Measurements from ENCODE around the gene MXRA5.
"Not testable (repeated sequence)": the region's sequence is repeated elsewhere in the genome, so short reads cannot be mapped to it uniquely, and the experiment has no call there.

MXRA5 gene, protein sequence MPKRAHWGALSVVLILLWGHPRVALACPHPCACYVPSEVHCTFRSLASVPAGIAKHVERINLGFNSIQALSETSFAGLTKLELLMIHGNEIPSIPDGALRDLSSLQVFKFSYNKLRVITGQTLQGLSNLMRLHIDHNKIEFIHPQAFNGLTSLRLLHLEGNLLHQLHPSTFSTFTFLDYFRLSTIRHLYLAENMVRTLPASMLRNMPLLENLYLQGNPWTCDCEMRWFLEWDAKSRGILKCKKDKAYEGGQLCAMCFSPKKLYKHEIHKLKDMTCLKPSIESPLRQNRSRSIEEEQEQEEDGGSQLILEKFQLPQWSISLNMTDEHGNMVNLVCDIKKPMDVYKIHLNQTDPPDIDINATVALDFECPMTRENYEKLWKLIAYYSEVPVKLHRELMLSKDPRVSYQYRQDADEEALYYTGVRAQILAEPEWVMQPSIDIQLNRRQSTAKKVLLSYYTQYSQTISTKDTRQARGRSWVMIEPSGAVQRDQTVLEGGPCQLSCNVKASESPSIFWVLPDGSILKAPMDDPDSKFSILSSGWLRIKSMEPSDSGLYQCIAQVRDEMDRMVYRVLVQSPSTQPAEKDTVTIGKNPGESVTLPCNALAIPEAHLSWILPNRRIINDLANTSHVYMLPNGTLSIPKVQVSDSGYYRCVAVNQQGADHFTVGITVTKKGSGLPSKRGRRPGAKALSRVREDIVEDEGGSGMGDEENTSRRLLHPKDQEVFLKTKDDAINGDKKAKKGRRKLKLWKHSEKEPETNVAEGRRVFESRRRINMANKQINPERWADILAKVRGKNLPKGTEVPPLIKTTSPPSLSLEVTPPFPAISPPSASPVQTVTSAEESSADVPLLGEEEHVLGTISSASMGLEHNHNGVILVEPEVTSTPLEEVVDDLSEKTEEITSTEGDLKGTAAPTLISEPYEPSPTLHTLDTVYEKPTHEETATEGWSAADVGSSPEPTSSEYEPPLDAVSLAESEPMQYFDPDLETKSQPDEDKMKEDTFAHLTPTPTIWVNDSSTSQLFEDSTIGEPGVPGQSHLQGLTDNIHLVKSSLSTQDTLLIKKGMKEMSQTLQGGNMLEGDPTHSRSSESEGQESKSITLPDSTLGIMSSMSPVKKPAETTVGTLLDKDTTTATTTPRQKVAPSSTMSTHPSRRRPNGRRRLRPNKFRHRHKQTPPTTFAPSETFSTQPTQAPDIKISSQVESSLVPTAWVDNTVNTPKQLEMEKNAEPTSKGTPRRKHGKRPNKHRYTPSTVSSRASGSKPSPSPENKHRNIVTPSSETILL (N-terminal part only)
- total RNA-seq, result 0 to 0.05 reads per million in 2 donors

DNA sequence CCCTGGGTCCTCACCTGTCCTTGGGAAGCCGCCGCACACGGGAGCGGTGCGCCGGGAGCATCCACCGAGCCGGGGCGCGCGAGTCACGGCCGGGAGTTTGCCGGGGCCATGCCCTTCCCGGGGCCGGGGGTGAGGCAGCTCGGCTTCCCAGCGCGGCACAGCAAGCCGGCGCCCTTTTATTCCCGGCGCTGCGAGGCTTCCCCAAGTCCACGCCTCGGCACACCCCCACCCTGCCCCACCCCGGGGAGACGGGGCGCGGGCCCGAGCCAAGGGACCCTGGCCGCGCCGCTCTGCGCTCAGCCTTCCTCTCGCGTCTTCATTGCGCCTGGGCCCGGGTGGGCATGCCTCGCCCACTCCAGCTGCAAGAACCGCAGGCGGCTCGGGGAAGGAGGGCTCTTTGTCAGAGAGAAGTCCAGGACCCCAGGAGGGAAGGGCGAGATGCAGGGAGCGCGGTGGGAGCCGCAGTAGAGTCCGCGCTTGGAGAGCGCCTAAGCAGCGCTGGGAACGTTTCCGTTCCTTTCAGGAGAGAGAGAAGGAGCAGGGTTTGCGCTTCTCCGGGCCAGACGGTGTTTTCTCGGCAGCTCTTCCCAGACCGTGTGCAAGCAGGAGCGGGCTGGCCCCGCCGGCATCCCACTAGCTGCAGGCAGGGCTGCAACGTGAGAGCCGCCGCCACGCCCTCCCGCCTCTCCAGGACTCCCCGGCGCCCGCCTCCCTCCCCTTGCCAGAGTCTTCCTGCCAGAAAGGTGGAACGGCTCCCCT lies at the start of gene MXRA5:
TSS of gene MXRA5 (minus strand) at position 152 of the 759 bp plus-strand sequence. CDS start 2,819 bp downstream, outside the sequence.
- no peak for DNase-seq

DNA sequence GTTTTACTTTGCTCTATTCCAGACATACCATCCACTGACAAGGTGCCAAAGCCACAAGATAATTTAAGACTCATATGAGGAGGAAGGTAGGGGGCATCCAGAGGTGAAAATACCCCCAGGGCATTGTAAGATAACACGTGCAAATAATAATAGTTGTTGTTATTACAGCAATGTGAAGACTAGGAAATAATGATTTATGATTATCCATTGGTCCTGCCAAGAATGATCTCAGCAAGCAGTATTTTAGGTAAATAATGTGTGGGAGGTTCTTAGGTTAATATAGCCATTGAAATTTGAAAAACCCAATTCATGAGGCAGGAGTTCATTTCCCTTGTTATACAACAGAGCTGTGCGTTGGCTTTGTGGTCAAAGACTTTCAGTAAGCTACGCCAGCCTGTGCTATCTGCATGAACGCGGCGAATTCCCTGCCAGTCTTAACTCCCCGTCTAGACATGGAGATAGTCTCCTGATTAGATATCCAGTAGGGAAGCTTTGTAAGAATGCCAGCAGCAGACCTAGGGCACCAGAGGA lies 47.2 kb upstream of the MXRA5 start:
- no peak for DNase-seq

DNA sequence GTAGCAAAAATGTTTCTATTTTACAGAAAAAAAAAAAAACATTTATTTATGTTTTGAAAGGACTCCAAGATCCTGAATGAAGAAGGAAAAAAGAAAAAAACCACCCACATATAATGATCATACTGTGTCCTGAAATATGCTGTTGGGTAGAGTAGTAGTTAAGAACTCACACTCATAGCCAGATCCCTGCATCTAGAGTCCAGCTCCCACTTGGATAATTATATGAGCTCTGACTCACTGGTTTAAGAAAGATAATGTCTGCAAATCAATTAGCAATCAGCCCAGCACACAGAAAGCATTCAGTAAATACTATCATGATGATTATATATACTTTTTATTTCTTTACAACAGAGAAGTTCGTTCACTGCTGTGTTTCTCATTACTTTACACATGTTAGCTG lies 46.7 kb upstream of the MXRA5 start:
- no peak for DNase-seq

DNA sequence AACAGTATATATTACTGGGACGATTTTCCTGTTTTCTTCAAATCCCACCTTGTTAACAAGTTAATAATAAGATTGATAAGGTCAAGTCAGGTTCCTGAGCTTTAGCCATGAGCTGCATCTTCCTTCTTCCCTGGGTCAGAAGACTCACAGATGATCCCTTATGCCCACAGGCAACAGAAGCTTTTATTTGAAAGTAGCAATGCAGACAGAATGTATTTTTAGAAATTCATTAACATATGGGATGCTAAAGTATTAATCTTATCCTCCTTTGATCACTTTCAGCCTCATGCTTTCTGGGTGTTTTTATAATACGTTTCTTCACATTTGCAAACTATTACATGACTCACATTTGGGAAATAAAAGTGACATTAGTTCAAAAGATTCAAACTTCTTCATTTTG lies 42.0 kb upstream of the MXRA5 start:
- no peak for DNase-seq

DNA sequence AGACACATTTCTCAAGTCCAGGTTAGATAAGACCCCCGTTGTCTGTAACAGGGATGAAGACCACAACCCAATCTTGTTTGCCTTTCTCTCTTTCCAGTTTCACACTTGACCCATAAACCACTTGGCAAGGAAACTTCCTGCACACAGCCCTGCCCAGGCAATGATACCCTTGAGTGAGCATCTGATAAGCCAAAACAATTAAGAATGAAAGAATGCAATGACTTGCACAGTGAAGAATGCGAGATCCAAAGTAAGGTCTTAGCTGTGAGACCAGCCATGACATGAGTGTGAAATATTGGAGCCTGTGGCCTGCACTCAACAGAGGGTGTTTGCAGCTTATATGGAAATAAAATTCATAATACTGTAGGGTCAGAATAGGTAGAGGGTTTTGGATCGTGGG lies 37.9 kb upstream of the MXRA5 start:
- no peak for DNase-seq

DNA sequence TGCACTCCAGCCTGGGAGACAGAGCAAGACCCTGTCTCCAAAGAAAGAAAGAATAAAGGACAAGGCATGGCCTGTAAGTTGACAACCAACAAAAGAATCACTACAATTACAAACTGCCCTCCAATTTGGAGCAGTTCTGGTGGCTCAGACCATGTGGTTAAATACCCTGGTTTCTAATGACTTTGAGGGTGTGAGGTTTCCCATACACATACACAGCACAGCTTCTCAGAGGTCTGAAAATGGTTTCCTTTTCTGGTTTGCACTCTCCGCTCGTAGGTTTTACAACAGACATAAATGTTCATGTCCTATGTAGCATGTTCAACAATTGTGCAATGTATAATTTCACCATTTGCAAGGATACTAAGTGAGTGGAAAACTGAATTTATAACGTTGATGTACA lies 34.2 kb upstream of the MXRA5 start:
- DNase-seq, result no peak

DNA sequence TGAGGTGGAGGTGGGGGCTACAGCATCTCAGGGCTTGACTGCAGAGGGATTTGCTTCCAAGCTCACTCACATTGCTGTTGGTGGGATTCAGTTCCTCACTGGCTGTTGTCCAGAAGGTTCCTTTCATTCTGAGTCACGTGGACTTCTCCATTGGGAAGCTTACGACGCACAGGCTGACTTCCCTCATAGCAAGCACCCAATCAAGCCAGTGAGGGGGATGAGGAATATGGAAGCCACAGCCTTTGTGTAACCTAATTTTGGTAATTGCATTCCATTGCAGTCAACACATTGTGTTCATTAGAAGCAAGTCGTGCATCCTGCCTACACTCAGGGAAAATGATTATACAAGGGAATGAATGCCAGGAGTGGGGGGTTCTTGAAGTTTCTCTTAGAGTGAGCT lies 32.7 kb upstream of the MXRA5 start:
- DNase-seq, result no peak

DNA sequence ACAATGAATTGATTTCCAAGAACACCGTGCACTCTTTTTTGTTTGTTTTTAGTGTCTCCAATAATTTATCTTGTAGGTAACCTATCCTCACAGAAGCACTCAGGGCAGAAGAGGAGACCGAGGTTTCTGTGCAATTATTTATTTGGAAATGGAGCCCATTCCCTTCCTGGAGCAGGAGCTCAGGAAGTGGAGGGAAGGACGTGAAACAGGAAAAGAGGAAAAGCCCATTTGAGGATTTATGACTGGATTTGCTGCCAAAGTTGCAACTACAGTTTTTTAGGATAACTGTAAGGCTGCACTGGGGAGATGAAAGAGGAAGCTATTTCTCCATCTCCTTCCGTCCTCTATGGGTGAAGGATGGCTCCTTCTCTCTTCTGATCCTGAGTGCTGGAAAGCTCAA lies 31.7 kb upstream of the MXRA5 start:
- no peak for DNase-seq

DNA sequence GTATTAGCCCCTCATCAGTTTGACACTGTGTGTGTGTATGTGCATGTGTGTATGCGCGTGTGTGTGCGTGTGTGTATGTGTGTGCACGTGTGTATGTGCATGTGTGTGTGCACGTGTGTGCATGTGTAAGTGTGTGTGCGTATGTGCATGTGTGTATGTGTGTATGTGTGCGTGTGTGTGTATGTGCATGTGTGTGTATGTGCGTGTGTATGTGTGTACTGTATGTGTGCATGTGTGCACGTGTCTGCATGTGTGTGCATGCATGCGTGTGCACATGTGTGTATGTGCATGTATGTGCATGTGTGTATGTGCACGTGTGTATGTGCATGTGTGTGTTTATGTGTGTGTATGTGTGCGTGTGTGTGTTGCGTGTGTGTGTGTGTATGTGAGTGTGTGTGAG lies 31.1 kb upstream of the MXRA5 start:
- no peak for DNase-seq

DNA sequence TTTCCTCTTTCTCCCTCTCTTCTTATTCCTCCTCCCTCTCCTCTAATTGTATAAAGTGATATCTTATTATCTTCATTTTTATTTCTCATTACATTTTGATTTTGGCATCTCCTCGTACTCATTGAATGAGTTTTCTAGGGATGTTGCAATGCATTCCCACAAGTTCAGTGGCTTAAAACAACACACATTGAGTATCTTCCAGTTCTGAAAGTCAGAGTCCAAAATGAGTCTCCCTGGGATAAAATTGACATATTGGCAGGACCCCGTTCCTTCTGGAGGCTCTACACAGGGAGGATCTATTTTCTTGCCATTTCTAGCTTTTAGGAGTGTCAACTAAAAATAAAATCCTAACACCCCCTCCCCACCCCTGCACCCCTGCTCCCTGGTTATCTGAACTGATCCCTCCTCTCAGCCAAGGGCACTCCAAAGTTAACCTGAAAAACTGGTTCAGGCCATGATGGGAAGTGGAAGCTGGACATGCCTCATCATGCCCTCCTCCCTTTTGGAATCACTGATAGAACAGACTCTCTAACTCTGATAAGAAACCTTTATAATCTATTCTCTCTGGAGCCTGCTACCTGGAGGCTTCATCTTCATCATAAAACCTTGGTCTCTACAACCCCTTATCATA lies 29.5 kb upstream of the MXRA5 start:
- not testable (repeated sequence) for DNase-seq

DNA sequence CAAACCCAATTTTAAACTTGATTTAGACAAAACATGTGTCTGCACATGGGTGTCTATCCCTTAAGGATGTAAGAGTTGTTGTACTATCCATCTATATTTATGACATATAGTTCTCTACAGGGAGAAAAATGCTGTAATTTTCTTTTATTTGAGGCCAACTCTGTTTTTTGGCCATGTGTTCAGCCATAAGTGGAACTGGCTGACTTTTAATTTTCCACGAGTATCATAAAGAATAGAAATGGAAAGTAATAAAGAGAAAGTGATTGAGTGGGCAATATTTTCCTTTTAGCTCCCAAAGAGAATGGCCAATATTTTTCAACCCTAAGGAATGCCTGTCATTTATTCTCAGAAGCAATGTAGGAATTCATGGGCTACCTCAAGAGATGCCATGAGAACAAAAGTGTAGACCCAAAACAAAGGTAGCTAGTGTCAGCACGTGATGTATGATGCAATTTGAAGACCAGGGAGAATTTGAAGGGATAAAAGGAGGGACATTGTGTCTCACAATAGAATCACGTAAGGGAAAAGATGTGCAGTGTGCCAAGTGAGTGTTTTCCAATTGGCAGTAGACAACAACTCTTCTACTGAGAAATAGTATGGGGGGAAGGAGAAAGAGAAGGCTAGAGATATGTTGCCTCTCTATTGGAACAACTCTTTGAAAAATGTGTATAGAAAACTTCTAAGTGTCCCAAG lies 27.8 kb upstream of the MXRA5 start:
- no peak for DNase-seq

DNA sequence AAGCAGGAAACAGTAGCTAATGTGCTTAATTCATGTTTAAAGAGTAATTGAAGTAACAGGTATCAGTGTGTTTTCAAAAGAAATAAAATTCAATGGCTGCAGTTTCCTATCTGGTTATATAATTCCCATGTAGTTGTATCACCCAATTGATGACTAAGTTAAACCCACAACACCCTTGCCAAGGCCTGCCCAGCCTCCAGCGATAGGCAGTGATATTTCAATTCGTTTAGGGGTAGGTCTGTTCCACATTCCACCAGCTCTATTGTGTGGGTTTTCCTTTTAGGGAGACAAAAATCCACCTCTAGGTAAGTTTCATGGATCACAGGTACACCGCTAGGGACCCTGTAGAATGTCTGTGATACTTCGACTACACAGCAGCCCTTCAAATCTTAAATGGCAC lies 24.7 kb upstream of the MXRA5 start:
- DNase-seq, result no peak

DNA sequence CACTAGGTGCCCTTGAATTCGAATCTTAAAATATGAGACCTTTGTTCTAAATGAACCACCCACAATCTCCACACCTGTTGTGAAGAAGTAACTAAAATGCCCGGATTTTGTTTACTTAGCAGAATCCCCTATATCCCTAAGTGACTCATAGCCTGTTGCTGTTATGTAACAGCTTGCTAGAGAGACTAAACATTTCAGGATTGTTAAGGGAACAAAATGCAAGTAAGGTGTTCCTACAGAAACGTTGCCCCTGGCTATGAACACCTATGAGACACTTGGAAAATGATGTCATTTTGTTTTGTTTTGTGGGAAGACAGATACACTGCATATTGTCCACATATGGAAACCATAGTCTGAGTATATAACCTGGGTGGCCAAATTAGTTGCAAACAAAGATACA lies 24.2 kb upstream of the MXRA5 start:
- no peak for DNase-seq

DNA sequence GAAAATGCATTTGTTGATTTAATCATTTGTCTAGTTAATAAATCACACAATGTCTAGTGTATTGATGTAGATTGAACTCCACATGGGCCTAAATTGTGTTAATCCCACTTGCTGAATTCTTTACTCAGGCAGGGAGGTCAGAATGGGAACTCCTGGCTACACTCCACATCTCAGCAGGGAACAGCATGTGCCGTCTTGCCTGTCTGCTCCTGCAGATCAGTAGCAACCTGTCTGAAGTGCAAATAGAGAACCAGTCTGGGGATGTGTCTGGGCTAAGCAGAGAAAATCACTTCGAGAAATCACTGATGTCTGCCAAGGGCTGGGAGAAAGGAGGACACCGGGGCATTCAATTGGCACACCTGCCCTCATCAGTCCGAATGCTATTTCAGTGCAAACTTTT lies 16.5 kb upstream of the MXRA5 start:
- no peak for DNase-seq

DNA sequence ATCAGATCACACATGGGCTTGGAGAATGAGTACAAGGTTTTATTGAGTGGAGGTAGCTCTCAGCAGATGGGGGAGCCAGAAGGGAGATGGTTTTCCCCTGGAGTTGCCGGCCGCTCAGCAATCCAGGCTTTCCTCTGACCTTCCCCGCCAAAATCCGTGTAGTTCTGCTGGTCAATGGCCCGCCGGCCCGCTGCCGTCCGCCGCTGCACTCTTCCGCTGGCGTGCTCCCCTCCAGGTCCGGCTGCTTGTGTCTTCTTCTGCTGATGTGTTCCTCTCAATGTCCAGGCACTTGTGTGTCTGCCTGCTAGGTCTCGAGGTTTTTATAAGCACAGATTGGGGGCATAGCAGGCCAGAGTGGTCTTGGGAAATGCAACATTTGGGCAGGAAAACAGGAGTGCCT lies 14.4 kb upstream of the MXRA5 start:
- no peak for DNase-seq

DNA sequence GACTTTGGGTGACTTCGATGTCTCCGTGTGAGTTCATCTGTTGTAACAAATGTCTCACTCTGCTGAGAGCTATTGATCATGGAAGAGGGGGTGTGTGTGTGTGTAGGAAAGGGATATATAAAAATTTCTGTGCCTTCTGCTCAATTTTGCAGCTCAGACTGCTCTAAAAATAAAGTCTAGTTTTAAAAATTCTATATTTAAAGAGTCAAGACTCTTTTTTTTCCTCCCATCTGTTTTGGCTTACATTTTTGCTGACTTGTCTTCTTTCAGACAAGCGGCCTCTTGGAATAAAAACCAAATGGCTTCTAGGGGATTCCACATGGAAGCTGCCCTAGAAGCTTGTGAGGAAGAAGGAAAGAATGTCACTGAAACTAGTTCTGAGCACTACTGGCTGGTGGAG lies 6.3 kb upstream of the MXRA5 start:
- DNase-seq, result not testable (repeated sequence)

DNA sequence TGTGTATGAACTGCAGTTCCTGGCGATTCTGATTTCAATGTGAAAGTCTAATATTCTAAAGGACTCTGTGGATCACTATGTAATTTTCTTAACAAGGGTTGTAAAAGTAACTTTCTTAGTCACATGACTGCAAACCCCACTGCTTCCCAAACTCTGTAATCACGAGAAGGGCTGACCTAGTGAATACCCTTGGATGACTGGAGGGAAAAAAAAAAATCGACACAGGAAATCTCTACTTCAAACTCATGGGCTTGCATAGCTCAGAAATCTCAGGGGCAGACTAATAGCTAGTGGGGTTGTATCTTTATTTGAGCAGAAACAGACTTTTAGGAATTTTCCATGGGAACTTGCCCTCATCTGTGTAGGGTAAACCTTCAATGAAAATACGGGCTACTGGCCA lies 4.8 kb upstream of the MXRA5 start:
- no peak for DNase-seq

DNA sequence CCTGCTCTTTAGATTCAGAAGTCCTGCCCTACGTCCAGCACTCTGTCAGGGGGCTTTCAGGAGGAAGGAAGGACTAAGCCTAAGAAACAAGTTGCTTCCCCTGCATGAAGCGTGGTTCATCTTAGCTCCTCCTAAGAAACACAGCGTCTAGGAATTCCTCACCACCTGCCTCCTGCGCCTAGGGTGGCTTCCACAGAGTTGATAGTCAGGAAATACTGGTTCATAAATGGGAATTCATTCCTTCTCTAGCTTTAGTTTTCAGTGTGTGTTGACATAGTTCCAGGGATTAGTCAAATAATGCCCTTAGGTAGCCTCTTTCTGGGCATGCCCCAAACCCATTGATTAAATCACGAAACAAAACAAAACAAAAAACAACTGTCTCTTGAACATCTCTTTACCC lies 1.7 kb upstream of the MXRA5 start:
- DNase-seq, result no peak

DNA sequence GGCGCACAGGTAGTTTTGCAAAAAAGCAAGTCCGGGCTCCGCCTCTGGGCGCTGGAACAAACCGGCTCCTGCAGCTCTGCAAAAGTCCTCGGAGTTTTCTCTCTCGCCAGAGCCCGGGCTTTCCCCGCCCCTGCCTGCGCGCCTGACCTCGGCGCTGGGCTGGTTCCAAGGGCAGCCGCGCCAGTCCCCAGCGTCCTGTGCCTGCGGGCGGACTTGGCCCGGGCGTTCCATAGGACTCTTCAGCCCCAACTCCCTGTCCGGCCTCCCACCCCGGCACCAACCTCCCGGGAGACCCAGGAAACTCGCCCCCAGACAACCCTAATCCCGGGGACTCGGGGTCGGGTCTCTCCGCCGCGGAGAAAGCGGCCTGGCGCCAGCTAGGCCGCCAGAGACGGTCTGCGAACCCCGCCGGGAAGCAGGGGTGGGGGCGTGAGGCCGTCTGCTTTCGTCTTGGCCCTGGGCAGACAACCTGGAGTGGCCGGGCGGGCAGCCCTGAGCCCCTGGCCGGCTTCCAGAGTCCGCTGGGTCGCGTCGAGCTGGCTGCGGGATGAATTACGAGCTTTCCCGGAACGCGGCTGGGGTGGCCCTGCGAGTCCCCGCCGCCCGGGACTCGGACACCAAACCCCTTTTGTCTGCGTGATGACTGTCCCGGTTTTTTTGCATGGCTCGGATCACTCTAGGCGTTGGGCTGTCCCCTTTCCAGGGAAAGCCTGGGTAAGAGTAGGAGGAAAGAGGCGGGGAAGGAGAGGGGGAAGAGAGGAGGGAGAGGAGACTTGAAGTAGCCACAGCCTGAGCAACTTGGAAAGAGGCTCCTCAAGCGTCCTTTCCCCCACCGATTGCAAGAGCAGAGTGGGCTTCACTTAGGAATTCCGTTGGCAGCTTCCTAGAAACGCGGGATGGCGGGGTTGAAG lies 916 bp downstream of the MXRA5 start:
- DNase-seq, result no peak

DNA sequence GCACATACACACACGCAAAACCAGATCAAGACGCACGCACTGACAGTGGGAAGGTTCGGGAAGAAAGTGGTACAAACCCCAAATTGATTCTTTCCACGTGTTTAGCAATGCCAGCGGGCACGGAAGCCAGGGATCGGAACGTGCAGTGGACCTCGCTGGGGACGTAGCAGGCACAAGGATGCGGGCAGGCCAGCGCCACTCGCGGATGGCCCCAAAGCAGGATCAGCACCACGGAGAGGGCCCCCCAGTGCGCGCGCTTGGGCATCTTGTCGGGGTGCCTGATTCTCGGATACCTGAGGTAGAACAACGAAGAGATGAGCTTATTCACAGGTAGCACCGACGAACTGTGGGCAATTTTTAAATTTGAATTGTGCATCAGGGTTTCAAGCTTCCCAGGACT lies 2.9 kb downstream of the MXRA5 start:
- not testable (repeated sequence) for DNase-seq

All from activated gamma-delta T cell (primary cell).